K562 (cell line): ENCODE results near the gene CFD. TPM values are rescaled to one million over a fixed set of nuclear protein-coding genes. Genes with fewer than 3 reads are reported as not detected.

Experiments used
- CCNT2 ChIP-seq: IDR thresholded peaks from 2 replicates; pipeline ENCODE4 v1.6.1; 2011; ENCODE audit warnings: borderline replicate concordance, low read depth, mild to moderate bottlenecking, moderate library complexity, mixed read lengths, low read length; ENCODE audit not compliant: insufficient read length; ENCODE audit errors: extremely low read depth
- E2F6 ChIP-seq, 2 experiments: IDR thresholded peaks; 2 replicates each; pipeline ENCODE4 v1.6.1; 2011; ENCODE audit warnings: borderline replicate concordance in 1 of 2, control low read depth in 1 of 2, low read depth in 1 of 2, low read length in 1 of 2, mild to moderate bottlenecking in 1 of 2, mixed read lengths in 1 of 2, moderate library complexity in 1 of 2; ENCODE audit not compliant: insufficient read depth in 1 of 2, insufficient read length in 1 of 2, poor library complexity in 1 of 2, severe bottlenecking in 1 of 2; ENCODE audit errors: extremely low read depth in 1 of 2
- FOXP1 ChIP-seq: sonication (generic); formaldehyde crosslinking; IDR thresholded peaks from 2 replicates; pipeline ENCODE4 v1.8.0; 2022; ENCODE audit warnings: mild to moderate bottlenecking, missing genetic modification reagents
- MAZ ChIP-seq, 2 experiments: fragments of 450-650 bp in 1 of 2; sonication (generic) in 1 of 2; formaldehyde crosslinking; IDR thresholded peaks in 1 of 2; conservative IDR thresholded peaks in 1 of 2; 2 replicates each; pipeline versions ENCODE4 v1.4.0 to v1.5.0; 2020; ENCODE audit warnings: mild to moderate bottlenecking in 1 of 2, missing genetic modification reagents in 1 of 2
- MCM3 ChIP-seq: fragments of 450-650 bp; IDR thresholded peaks from 2 replicates; pipeline ENCODE4 v1.6.1; 2016
- MGA ChIP-seq: fragments of 450-650 bp; IDR thresholded peaks from 2 replicates; pipeline ENCODE4 v1.6.1; 2016; ENCODE audit warnings: mild to moderate bottlenecking, moderate library complexity
- MTA1 ChIP-seq: fragments of 450-650 bp; IDR thresholded peaks from 2 replicates; pipeline ENCODE4 v1.6.1; 2017; ENCODE audit warnings: borderline replicate concordance
- NCOA1 ChIP-seq: fragments of 450-650 bp; IDR thresholded peaks from 2 replicates; pipeline ENCODE4 v1.6.1; 2016; ENCODE audit warnings: low read depth
- SMARCA5 ChIP-seq: fragments of 450-650 bp; IDR thresholded peaks from 2 replicates; pipeline ENCODE4 v1.6.1; 2016
- TFAP4 ChIP-seq: sonication (generic); formaldehyde crosslinking; IDR thresholded peaks from 2 replicates; pipeline ENCODE4 v1.8.0; 2022; ENCODE audit warnings: missing genetic modification reagents, mild to moderate bottlenecking, moderate library complexity, borderline replicate concordance
- ZNF639 ChIP-seq, 2 experiments: fragments of 200-800 bp in 1 of 2; sonication (Bioruptor generic) in 1 of 2; sonication (generic) in 1 of 2; formaldehyde crosslinking in 1 of 2; IDR thresholded peaks in 1 of 2; conservative IDR thresholded peaks in 1 of 2; 2 replicates each; pipeline versions ENCODE4 v1.5.0 to v1.6.1; 2016 to 2020; ENCODE audit warnings: missing compliant biosample characterization in 1 of 2, missing genetic modification characterization in 1 of 2, missing genetic modification reagents in 1 of 2
- ZNF668 ChIP-seq: fragments of 250-450 bp; sonication (Bioruptor Pico); IDR thresholded peaks from 2 replicates; pipeline ENCODE4 v1.8.0; 2022; ENCODE audit warnings: mild to moderate bottlenecking, inconsistent platforms
- polyA plus RNA-seq, 8 experiments: library from polyadenylated mRNA; depleted of rRNA in 4 of 8; stranded (reverse) in 5 of 8; unstranded in 3 of 8; fragments of >200 nt; fragmentation: Nextera tagmentation in 2 of 8; fragmentation: Illumina TruSeq in 1 of 8; extraction: Ambion mirVana in 2 of 8; extraction: Trizol in 1 of 8; gene quantifications; 2 replicates each; pipeline versions ENCODE4 v1.2.1 to v1.2.3, GENCODE V29; 2011 to 2014; ENCODE audit warnings: inconsistent platforms in 1 of 8, missing spikeins in 1 of 8
- total RNA-seq, 7 experiments: library from RNA; depleted of rRNA in 6 of 7; stranded (reverse); fragments of >200 nt in 6 of 7; fragmentation: Illumina TruSeq in 2 of 7; extraction: Trizol in 2 of 7; gene quantifications; 2 replicates each; pipeline versions ENCODE4 v1.2.1 to v1.2.3, GENCODE V29; 2011 to 2021; ENCODE audit warnings: low replicate concordance in 1 of 7

Gene CFD
- total and polyA plus RNA-seq, 9 of the 15 experiments (the other 6 are each of a cell fraction or from before 2014, with no cell fraction given) = 0.52 to 59.4 (median 7.6) TPM

GRCh38 chr19:844546-844971 is 14.9 kb upstream of the CFD start (continued):
- peak in 1 of 2 experiments; percentile 65 for TF ChIP-seq E2F6 (IDR thresholded peaks at IDR 0.05; ENCODE audit: borderline replicate concordance in 1 of 2, extremely low read depth in 1 of 2, insufficient read depth in 1 of 2, insufficient read length in 1 of 2, low read depth in 1 of 2, low read length in 1 of 2, poor library complexity in 1 of 2, severe bottlenecking in 1 of 2)
- no peak for TF ChIP-seq ZNF639 (CRISPR knock-in tag; conservative IDR thresholded peaks at IDR 0.05 in 1 of 2, IDR thresholded peaks at IDR 0.05 in 1 of 2)
- TF ChIP-seq SMARCA5 = peak; percentile 80; the same call in 1 of the 2 replicates
- TF ChIP-seq MGA = peak; percentile 64
- no peak for TF ChIP-seq CCNT2
- TF ChIP-seq MAZ (CRISPR knock-in tag; conservative IDR thresholded peaks at IDR 0.05 in 1 of 2, IDR thresholded peaks at IDR 0.05 in 1 of 2) = peak in 1 of 2 experiments; percentile 28; a peak in 2 of 4 replicates
- TF ChIP-seq NCOA1 = no peak
- no peak for TF ChIP-seq MCM3
- TF ChIP-seq TFAP4 = 0 out of 2 replicates have a peak, but pooled peaks have one; percentile 22
- peak; percentile 87 for TF ChIP-seq MTA1
- TF ChIP-seq FOXP1 (CRISPR knock-in tag) = 0 out of 2 replicates have a peak, but pooled peaks have one; percentile 44
- TF ChIP-seq ZNF668 (CRISPR knock-in tag) = no peak
